Cardiac septum (tissue), 1 donor: ENCODE data around the gene DYNLT4. TPM values are rescaled to one million over a fixed set of nuclear protein-coding genes. Genes with fewer than 3 reads are reported as not detected.
"Not testable (repeated sequence)": the region's sequence is repeated elsewhere in the genome, so short reads cannot be mapped to it uniquely, and the experiment has no call there.

Source experiments
- DNase-seq: peaks from one replicate; pipeline ENCODE4 v3.0.0-alpha.2; 2020; ENCODE audit warnings: low spot score
- intact Hi-C: fragments of 100-400 bp; cut with DNase I; formaldehyde crosslinking; loops from one replicate; pipeline ENCODE4 v1.14.0; 2022
- total RNA-seq: library from RNA; stranded (reverse); fragmentation: NEBNext Ultra II Directional; extraction: Animal tissue kit (Norgen Biotek cat#: 25700); gene quantifications from one replicate; pipeline ENCODE4 v1.2.1, GENCODE V29; 2021
- donor health status: DM: no; HTN: no; CAD: no.

Gene DYNLT4
- total RNA-seq, 1 donor from 2014 or later: not detected

DNA sequence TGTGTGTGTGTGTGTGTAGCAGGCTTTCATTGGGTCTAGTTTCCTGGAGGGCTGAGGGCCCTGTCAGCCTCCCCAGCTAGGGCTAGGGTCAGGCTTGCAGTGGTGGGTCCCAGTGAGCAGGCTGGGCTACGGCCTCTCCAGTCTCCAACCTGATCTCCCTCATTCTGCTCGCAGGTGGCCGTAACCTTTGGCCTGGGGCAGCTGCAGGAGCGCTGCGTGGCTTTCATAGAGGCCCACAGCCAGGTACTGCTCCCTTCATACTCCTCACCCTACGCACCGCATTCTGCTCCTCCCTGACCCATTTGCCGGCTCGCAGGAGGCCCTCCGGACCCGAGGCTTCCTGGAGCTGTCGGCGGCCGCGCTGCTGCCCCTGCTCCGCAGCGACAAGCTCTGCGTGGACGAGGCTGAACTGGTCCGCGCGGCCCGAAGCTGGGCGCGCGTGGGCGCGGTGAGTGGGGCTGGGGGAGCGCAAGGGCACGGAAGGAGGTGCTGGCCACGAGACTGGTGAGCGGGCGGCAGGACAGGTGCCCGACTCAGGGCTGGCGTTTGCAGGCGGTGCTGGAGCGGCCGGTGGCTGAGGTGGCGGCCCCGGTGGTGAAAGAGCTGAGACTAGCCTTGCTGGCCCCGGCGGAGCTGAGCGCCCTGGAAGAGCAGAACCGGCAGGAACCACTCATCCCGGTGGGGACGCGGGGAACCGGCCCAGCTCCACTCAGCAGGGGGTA is 5.8 kb upstream of the DYNLT4 start:
- peak; percentile 74 for DNase-seq
- intact Hi-C loops: no loop called here

GRCh38 chr1:44811234-44811633 is 4.1 kb upstream of the DYNLT4 start:
- DNase-seq: peak; percentile 38
- intact Hi-C loops: no loop called here

- intact Hi-C loops, DNase-seq: not testable (repeated sequence)
These were observed 3.6 kb upstream of the DYNLT4 start for GRCh38 chr1:44810762-44811105.

DNA sequence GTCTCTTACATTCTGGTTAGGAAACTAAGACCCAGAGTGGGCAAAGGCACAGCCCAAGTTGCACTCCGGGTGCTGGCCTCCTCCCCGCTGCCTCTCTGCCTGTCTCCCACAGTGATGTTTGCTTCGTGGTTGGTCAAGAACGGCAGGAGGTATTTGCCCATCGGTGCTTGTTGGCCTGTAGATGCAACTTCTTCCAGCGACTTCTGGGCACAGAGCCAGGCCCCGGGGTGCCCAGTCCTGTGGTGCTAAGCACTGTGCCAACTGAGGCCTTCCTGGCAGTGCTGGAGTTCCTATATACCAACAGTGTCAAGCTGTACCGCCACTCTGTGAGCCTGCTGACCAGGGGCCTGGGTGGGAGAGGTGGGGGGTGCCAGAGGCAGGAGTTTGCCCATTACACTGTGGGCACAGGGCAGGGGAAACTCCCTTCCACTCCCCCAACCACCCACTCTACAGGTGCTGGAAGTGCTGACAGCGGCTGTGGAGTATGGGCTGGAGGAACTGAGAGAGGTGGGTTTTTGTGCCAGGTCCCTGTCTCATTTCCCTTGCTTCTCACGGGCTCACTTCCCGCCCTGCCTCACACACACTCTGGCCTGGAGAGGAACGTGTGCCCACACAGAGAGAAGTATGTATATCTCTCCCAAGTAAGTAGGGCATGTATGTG is 3.1 kb upstream of the DYNLT4 start:
- DNase-seq: peak; percentile 74
- intact Hi-C loops: no loop called here

GRCh38 chr1:44808938-44809917 is 2.1 kb upstream of the DYNLT4 start:
- no peak for DNase-seq
- intact Hi-C loops: loop anchor here (10.0 kb wide), 1 partner anchor 496 kb away; no protein-coding TSS in a partner anchor

GRCh38 chr1:44808063-44808937 is 1.1 kb upstream of the DYNLT4 start, which contains the start of gene BTBD19:
BTBD19 (plus strand) TSS chr1:44808523; CDS start chr1:44808821, 298 bp downstream.
- intact Hi-C loops: loop anchor here (10.0 kb wide), 1 partner anchor 497 kb away; no protein-coding TSS in a partner anchor

DNA sequence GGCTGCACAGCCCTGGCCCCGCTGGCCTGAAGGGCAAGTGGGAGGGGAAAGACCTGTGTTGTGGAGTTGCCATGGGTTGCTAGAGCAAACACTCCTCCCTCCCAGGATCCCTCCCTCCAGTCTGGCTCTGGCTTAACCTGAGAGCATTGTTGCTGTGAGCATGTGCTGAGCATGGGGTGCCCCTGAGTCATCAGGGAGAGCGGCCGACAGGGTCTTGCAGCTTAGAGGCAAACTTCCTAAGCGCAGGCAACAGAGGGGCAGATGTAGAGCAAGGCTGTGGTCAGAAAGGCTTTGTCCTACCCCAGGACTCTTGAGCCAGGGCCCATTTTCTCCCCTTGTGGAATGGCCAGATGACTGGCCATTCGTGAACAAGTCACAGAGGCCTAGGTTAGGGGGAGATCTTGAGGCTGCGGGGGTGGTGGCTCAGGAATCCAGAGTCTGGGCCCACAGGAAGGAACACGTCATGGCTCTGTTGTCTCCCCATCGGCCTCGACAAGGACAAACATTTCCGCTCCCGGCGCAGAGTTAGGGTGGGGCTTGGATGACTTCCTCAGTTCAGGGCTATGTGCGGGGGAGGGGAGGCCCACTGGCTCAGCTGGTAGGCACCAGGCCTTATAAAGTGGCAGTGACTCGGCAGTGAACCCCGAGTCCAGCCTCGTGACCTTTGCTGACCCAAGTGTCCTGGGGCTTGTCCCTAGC is 362 bp upstream of the DYNLT4 start:
- peak; percentile 99 for DNase-seq
- intact Hi-C loops: loop anchor here (10.0 kb wide), 1 partner anchor 497 kb away; no protein-coding TSS in a partner anchor

More at GRCh38 chr1:44808063-44808937, 1.1 kb upstream of the DYNLT4 start, which contains the start of gene BTBD19:
- DNase-seq: peak; percentile 90

GRCh38 chr1:44806025-44806703 is 987 bp downstream of the DYNLT4 start:
- no peak for DNase-seq
- intact Hi-C loops: loop anchor here (10.0 kb wide), 1 partner anchor 499 kb away; no protein-coding TSS in a partner anchor

DNA sequence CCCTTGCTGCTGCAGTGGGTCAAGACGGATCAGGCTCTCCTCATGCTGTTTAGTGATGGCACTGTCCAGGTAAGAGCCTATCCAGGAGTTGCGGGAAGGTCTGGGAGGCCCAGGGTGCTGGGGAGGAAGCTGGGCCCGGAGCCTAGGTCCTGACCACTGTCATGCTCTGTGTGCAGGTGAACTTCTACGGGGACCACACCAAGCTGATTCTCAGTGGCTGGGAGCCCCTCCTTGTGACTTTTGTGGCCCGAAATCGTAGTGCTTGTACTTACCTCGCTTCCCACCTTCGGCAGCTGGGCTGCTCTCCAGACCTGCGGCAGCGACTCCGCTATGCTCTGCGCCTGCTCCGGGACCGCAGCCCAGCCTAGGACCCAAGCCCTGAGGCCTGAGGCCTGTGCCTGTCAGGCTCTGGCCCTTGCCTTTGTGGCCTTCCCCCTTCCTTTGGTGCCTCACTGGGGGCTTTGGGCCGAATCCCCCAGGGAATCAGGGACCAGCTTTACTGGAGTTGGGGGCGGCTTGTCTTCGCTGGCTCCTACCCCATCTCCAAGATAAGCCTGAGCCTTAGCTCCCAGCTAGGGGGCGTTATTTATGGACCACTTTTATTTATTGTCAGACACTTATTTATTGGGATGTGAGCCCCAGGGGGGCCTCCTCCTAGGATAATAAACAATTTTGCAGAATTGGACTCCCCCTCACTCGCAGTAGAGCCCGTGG is 1.7 kb downstream of the DYNLT4 start:
- intact Hi-C loops: loop anchor here (10.0 kb wide), 1 partner anchor 499 kb away; no protein-coding TSS in a partner anchor
- DNase-seq: no peak

GRCh38 chr1:44803312-44804095 is 3.6 kb downstream of the DYNLT4 start:
- DNase-seq: no peak
- intact Hi-C loops: loop anchor here (5.0 to 10.0 kb wide), 2 partner anchors 209 to 501 kb away; partner anchors contain the start of genes HECTD3 and UROD

GRCh38 chr1:44803062-44803311 is 4.2 kb downstream of the DYNLT4 start:
- intact Hi-C loops: loop anchor here (5.0 to 10.0 kb wide), 2 partner anchors 209 to 502 kb away; partner anchors contain the start of genes HECTD3 and UROD
- DNase-seq: no peak

DNA sequence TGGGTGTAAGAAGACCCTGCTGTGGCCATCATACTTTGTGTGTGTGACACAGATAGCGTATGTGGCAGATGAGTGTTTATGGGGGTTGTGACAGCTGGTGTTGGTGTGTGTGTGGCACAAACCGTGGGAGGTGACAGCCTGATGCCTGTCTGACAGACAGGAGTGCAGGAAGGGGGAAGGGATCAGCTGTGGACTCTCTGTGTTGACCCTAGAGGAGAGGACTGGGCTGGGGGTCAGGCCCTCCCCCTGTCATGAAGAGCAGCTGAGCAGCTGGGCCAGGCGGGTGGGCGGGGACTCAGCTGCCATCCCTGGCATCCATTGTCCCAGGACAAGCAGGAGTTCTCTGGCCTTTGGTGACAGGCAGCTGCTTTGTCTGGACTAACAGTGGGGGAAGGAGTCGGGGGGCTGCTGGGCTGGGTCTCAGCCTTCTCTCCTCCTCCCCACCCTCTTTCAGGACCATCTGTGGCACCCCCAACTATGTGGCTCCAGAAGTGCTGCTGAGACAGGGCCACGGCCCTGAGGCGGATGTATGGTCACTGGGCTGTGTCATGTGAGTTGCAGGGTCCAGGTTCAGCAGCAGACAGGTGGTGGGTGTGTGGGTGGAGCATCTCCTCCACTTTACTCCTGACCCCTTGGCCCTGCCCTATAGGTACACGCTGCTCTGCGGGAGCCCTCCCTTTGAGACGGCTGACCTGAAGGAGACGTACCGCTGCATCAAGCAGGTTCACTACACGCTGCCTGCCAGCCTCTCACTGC is 4.7 kb downstream of the DYNLT4 start:
- intact Hi-C loops: loop anchor here (5.0 to 10.0 kb wide), 2 partner anchors 210 to 502 kb away; partner anchors contain the start of genes HECTD3 and UROD
- no peak for DNase-seq

DNA sequence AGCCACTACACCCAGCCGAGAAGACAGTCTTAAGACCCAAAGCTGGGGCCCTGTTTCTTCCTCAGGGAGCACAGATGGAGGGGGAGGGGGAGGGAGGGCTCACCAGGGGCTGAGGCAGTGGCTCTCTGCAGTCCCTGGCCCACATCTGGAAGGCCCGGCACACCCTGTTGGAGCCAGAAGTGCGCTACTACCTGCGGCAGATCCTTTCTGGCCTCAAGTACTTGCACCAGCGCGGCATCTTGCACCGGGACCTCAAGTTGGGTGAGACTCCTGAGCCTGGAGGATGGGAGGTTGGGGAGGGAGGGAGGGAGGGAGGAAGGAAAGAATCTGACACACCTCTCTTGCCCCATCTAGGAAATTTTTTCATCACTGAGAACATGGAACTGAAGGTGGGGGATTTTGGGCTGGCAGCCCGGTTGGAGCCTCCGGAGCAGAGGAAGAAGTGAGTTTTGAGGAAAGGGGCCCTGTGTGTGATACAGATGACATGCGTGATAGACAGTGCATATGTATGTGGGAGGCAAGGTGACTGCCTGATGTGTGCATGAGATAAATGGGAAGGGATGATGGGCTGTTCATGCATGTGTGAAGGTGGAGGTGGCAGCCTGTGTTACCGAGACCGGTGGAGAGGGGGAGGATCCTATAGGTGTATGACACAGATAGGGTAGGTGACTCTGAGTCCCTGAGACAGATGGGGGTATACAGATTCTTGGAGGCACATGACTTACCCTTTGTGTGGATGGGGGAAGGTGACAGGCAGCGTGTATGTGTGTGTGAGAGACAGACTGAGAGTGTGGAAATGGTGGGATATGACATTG is 5.5 kb downstream of the DYNLT4 start:
- intact Hi-C loops: loop anchor here (2.0 to 10.0 kb wide), 3 partner anchors 17 to 503 kb away; partner anchors contain the start of genes HECTD3 and UROD
- DNase-seq: no peak
